SHP77 treated with DMSO at 0.1 percent for 48 hours (cell line): Measurements from ENCODE around the gene SETSIP.
"Not testable (repeated sequence)": the region's sequence is repeated elsewhere in the genome, so short reads cannot be mapped to it uniquely, and the experiment has no call there.

Source experiments
- DNase-seq: peaks from one replicate; lab custom pipeline; 2025; lab: John Stamatoyannopoulos, UW

SETSIP gene

DNA sequence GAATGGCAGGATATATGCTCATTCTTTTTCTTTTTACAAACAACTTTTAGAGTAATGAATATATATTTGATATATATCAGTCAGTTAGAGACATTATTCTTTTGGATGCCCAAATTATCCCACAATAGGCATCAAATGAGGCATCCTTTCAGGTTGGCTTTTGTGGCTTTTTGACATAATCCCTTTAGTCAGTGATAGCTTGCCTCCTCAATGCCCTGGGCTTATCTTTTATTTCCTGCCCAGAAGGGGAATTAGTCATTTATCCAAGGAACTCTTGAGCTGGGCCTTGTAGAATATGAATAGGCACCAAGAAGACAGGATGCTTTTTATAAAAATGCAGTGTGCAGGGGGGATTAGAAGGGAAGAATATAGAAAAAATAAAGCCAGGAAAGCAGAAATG lies 23.3 kb downstream of the SETSIP start:
- no peak for DNase-seq

DNA sequence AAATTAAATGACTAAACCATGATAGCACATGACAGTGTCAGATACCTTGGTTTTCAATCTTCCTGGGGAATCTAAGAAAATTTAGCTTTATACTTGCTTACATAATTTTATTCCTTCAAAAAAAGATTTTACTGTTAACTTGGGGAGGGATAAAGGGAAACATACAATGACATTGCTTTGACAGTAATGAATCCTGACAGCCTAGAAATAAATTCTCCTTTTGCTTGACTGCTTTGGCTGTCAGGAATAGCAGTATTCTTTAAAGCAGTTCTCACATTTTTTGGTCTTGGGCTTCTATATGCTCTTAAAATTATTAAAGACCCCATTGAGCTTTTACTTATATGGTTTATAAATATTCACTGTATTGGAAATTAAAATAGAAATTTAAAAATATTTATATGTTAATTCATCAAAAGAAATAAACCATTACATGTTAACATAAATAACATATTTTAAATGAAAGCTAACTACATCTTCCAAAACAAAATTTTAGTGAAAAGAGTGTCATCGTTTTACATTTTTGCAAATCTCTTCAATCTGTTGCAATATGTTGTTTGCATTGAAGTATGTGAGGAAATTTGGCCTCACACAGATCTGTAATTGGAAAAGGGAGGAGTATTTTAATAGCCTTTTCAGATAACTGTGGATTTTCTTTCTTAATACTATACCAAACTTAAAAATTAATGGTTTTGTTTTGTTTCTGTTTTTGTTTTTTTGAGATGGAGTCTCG lies 29.3 kb downstream of the SETSIP start:
- DNase-seq = no peak

DNA sequence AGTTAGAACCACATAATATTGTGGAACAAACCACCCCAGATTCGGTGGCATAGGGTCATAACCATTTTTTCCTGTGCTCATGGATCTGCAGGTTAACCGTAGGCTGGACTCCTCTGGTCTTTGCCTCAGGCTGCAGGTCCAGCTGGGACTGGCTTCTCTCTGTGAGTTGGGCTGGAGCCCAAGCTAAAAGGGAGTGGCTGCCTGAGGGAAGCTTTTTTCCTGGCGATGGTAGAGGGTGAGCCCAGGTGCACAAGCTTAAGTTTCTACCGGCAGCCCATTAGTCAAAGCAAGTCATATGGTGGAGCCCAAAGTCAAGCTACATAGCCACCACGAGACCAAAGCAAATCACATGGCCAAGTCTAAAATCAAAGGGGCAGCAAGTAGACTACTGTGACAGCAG lies 31.6 kb downstream of the SETSIP start:
- no peak for DNase-seq

DNA sequence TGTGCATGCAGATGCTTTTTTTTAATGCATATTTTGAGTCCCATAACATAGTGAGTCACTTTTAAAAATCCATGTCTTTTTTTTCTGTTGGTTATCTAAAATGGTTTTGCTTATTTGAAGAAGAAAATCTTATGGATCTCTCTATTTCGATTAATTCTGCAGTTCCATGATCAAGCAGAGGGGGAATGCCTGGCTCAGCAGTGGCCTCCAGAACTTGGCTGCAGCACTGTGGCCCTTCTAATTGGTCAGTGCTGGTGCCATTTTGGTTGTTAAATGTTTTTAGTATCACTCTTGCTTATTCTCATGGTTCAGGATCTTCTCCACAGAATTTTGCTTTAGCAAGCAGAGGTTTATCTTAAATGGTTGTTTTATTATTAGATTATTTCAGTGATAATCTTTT lies 34.2 kb downstream of the SETSIP start:
- DNase-seq = no peak

DNA sequence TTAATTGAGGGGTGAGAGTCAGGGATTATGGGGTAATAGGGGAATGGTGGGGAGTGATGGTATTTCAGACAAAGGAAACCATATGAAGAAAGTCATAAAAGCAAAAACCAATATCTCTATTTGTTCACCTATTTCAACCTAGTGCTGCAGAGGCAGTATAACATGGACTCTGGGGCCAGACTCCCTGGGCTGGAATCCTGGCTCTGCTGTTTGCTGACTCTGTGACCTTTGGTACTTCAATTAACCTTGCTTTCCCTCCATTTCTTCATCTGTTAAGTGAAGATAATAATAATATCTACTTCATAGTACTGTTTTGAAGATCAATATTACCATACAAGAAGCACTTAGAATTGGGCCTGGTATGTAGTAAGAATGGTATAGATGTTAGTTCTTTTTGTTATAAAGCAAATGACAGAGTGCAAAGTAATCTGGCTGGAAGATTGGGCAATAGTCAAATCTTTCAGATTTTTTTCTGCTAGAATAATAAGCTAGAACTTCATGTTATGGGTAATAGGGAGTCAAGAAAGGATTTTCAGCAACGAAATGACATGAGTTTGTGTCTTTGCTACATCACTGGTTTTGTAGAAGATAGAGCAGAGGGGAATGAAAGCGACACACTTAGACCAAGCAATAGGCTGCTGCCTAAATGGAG lies 36.4 kb downstream of the SETSIP start:
- no peak for DNase-seq

DNA sequence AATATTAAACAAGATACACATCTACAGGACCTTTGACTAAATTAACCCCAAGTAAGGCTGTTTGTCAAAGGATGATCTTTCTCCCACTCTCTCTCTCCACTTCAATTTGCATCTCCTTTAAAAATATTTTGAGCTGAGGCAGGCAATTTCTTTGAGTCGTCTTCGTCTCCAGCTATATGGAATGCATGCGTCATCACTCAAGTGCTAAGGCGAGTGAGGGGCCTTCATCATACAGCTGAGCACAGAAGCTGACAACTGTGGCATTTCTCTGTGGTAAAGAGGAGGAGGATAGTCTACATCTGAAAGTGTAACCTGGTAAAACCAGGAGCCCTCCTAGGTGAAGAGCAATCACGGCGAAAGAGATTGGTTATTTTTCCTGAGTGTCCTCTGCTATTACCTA lies 37.8 kb downstream of the SETSIP start:
- DNase-seq = no peak

DNA sequence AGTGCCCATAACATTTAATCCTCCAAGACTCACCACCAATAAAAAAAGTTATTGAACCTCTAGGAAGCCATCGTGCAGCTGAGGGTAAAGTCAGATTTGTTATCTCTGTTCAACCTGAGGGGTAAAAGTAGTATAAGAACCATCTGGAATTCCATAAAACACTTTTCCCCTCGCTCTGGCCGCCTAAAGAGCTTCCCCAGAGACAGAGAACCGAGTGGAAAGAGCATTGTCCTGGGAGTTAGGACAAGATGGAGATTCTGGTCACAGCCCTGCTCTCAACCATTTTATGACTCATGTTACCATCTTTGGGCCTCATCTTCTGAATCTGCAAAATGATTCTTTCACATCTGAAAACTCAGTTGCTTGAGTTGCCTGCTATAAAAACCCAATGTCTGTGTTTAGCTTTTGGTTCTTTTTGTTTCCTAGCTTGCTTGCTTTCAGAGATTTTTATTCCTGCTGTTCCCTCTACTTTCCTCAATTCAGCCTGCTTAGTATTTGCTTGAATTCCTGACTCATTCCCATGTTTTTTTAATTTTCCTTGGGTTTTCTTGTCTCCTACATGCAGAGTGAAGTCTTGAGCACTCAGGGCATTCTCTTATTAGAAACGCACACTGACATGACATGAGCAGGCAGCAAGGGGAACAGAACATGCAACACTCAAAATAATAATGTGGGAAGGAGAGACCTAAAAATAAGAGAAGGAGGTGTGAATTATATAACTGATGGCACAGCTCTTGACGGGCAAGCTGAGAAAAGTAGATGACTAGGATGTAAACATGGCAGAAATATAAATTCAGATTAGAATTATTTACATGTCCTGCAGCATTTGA lies 43.7 kb downstream of the SETSIP start:
- DNase-seq = no peak

DNA sequence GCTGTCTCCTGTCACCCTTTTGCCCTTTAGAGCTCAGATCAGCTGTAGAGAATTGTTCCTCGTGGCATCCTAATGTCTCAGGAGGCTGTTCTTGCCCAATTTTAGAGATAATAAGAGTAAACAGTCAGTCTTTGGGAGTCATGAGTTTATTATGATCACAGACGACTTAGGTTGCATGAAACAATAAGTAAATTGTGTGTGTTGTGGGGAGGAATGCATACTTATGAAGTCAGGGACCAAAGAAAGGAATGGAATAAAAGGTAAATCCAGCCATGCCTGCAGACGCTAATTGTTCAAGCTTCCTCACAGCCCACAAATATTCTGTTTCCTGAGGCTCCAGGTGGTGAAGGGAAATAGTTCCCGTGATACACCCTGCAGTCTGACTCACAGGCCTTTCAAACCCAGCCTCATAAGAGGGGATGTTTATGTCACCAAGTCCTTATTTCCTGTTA lies 44.5 kb downstream of the SETSIP start:
- DNase-seq = no peak

DNA sequence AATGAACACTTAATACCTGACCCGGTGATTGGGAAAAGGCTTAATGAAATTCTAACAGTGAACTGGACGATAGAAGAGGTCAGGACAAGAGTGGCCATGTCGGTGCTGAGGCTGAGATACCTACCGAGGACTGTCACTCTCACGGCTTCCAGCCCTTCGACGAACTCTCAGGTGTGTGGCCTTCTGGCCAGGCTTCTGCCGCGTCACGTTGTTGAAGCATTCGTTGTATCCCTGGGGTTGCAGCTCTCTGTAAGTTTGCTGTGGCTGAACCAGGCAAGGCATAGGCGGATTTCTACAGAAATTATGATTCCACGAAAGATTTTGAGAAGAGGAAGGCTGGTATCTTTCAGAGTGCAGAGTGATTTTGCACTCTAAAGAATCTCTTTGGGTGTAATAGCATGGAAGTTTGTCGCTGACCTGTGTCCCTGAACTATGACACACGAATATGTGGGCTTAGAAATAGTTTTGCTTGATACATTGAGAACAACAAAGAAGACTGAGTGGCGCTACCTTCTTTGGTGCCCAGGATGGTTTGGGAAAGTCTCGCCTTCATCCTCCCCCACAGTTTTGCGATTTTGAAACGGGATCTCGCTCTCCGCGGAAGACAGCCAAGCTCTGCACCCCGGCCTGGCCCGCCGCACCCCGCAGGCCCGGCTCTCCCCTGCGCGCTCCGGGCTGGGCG lies 45.8 kb downstream of the SETSIP start:
- DNase-seq = no peak

DNA sequence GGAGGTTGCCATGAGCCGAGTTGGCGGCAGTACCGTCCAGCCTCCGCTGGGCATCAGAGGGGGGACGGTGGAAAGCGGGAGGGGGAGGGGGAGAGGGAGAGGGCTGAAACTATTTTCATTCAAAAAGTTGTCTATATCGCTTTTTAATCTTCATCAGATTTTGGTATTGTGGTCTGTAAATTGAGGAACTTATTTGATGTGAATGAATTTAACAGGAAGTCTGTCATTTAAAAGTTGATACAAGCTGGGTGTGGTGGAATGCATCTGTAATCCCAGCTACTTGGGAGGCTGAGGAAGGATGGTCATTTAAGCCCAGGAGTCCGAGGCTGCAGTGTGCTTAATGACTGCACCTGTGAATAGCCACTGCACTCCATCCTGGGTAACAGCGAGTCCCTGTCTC lies 48.4 kb downstream of the SETSIP start:
- no peak for DNase-seq

DNA sequence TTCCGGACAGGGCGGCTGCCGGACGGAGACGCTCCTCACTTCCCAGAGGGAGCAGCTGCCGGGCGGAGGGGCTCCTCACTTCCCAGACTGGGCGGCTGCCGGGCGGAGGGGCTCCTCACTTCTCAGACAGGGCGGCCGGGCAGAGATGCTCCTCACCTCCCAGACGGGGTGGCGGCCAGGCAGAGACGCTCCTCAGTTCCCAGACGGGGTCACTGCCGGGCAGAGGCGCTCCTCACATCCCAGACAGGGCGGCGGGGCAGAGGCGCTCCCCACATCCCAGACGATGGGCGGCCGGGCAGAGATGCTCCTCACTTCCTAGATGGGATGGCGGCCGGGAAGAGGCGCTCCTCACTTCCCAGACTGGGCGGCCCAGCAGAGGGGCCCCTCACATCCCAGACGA lies 49.2 kb downstream of the SETSIP start:
- DNase-seq = not testable (repeated sequence)
